ENCODE results near the gene GPC2. TPM values are rescaled to one million over a fixed set of nuclear protein-coding genes. Genes with fewer than 3 reads are reported as not detected.

GPC2 gene
- total and polyA plus RNA-seq, 4 donors: 6.1 to 53.6 (median 28.7) TPM

- WGBS (ENCODE audit: insufficient coverage): 1% methylated on average over 35 of the region's 37 CpGs
- no peaks in the 10 kb centered on the region for H3K9me3 ChIP-seq (ENCODE audit: control insufficient read depth, insufficient read depth, low read length)
- peak overlapping the region; percentile 97 for H3K4me3 ChIP-seq (ENCODE audit: low read depth, low read length)
- H3K27me3 ChIP-seq (ENCODE audit: control insufficient read depth, insufficient read depth, low read length): no peaks in the 10 kb centered on the region
- DNase-seq (ENCODE audit: low read depth in 4 of 6, low spot score in 6 of 6): peak in 2 of 6 donors; percentile 57 to 77
- peak overlapping the region; percentile 2 for H3K27ac ChIP-seq (ENCODE audit: low read depth, low read length)
- peaks cover 36% of the 10 kb centered on the region for H3K4me1 ChIP-seq (ENCODE audit: control insufficient read depth, insufficient read depth, low read length)
- peaks cover 14% of the 10 kb centered on the region for H3K36me3 ChIP-seq (ENCODE audit: control insufficient read depth, insufficient read depth, low read length)
Observed at GRCh38 chr7:100127866-100128636, 49.1 kb downstream of the GPC2 start.

- Histone ChIP-seq H3K9me3 (ENCODE audit: control insufficient read depth, insufficient read depth, low read length) (no peaks in the 10 kb centered on the region), H3K27me3 (ENCODE audit: control insufficient read depth, insufficient read depth, low read length) (no peaks in the 10 kb centered on the region), H3K27ac (ENCODE audit: low read depth, low read length) (peak within 1 kb of the TSS; percentile 99), H3K36me3 (ENCODE audit: control insufficient read depth, insufficient read depth, low read length) (peaks cover 20% of the 10 kb centered on the region), H3K4me3 (ENCODE audit: low read depth, low read length) (peak within 1 kb of the TSS; percentile 97), H3K4me1 (ENCODE audit: control insufficient read depth, insufficient read depth, low read length) (peaks cover 35% of the 10 kb centered on the region)
- DNase-seq (ENCODE audit: low read depth in 4 of 6, low spot score in 6 of 6): peak; percentile 93 to 99 (median 94)
- under 1% methylated on average over 85 of the region's 85 CpGs for WGBS (ENCODE audit: insufficient coverage)
Observed at GRCh38 chr7:100126931-100127865, 50.0 kb downstream of the GPC2 start, which contains the start of gene MBLAC1. TSS of gene MBLAC1 (plus strand) at chr7:100126967. CDS start at chr7:100127396, 429 bp downstream.

GRCh38 chr7:100126239-100126930, 50.8 kb downstream of the GPC2 start:
- peak overlapping the region; percentile 97 for H3K4me3 ChIP-seq (ENCODE audit: low read depth, low read length)
- WGBS (ENCODE audit: insufficient coverage): 15% methylated on average over 28 of the region's 29 CpGs
- no peak for DNase-seq (ENCODE audit: low read depth in 4 of 6, low spot score in 6 of 6)

GRCh38 chr7:100124301-100125230, 52.6 kb downstream of the GPC2 start:
- 67% methylated on average over 1 of the region's 4 CpGs for WGBS (ENCODE audit: insufficient coverage)
- no peaks in the 10 kb centered on the region for H3K27me3 ChIP-seq (ENCODE audit: control insufficient read depth, insufficient read depth, low read length)
- H3K9me3 ChIP-seq (ENCODE audit: control insufficient read depth, insufficient read depth, low read length): no peaks in the 10 kb centered on the region
- H3K4me3 ChIP-seq (ENCODE audit: low read depth, low read length): no peak overlapping the region
- H3K36me3 ChIP-seq (ENCODE audit: control insufficient read depth, insufficient read depth, low read length): peaks cover 23% of the 10 kb centered on the region
- H3K4me1 ChIP-seq (ENCODE audit: control insufficient read depth, insufficient read depth, low read length): peaks cover 36% of the 10 kb centered on the region
- no peak for DNase-seq (ENCODE audit: low read depth in 4 of 6, low spot score in 6 of 6)
- no peak overlapping the region for H3K27ac ChIP-seq (ENCODE audit: low read depth, low read length)

More at GRCh38 chr7:100126239-100126930, 50.8 kb downstream of the GPC2 start:
- H3K27me3 ChIP-seq (ENCODE audit: control insufficient read depth, insufficient read depth, low read length): no peaks in the 10 kb centered on the region
- H3K9me3 ChIP-seq (ENCODE audit: control insufficient read depth, insufficient read depth, low read length): no peaks in the 10 kb centered on the region
- H3K4me1 ChIP-seq (ENCODE audit: control insufficient read depth, insufficient read depth, low read length): peaks cover 34% of the 10 kb centered on the region
- H3K27ac ChIP-seq (ENCODE audit: low read depth, low read length): peak overlapping the region; percentile 99
- H3K36me3 ChIP-seq (ENCODE audit: control insufficient read depth, insufficient read depth, low read length): peaks cover 23% of the 10 kb centered on the region

GRCh38 chr7:100122568-100122967, 54.6 kb downstream of the GPC2 start:
- Histone ChIP-seq H3K36me3 (ENCODE audit: control insufficient read depth, insufficient read depth, low read length) (peaks cover 23% of the 10 kb centered on the region), H3K9me3 (ENCODE audit: control insufficient read depth, insufficient read depth, low read length) (no peaks in the 10 kb centered on the region), H3K4me1 (ENCODE audit: control insufficient read depth, insufficient read depth, low read length) (peaks cover 34% of the 10 kb centered on the region), H3K27me3 (ENCODE audit: control insufficient read depth, insufficient read depth, low read length) (no peaks in the 10 kb centered on the region), H3K4me3 (ENCODE audit: low read depth, low read length) (no peak overlapping the region), H3K27ac (ENCODE audit: low read depth, low read length) (no peak overlapping the region)
- no peak for DNase-seq (ENCODE audit: low read depth in 4 of 6, low spot score in 6 of 6)
- WGBS (ENCODE audit: insufficient coverage): 100% methylated on average over 1 of the region's 1 CpG

- no peak overlapping the region for H3K27ac ChIP-seq (ENCODE audit: low read depth, low read length)
- WGBS (ENCODE audit: insufficient coverage): no CpG with 5 or more reads among the region's 13 CpGs
- no peak for DNase-seq (ENCODE audit: low read depth in 4 of 6, low spot score in 6 of 6)
- H3K27me3 ChIP-seq (ENCODE audit: control insufficient read depth, insufficient read depth, low read length): no peaks in the 10 kb centered on the region
- H3K4me1 ChIP-seq (ENCODE audit: control insufficient read depth, insufficient read depth, low read length): peaks cover 34% of the 10 kb centered on the region
- H3K36me3 ChIP-seq (ENCODE audit: control insufficient read depth, insufficient read depth, low read length): peaks cover 26% of the 10 kb centered on the region
- H3K9me3 ChIP-seq (ENCODE audit: control insufficient read depth, insufficient read depth, low read length): no peaks in the 10 kb centered on the region
- H3K4me3 ChIP-seq (ENCODE audit: low read depth, low read length): no peak overlapping the region
Observed at GRCh38 chr7:100122067-100122466, 55.1 kb downstream of the GPC2 start.

GRCh38 chr7:100120733-100121036, 56.5 kb downstream of the GPC2 start:
- peaks cover 22% of the 10 kb centered on the region for H3K4me1 ChIP-seq (ENCODE audit: control insufficient read depth, insufficient read depth, low read length)
- H3K4me3 ChIP-seq (ENCODE audit: low read depth, low read length): peak overlapping the region; percentile 96
- DNase-seq (ENCODE audit: low read depth in 4 of 6, low spot score in 6 of 6): no peak
- H3K27ac ChIP-seq (ENCODE audit: low read depth, low read length): peak overlapping the region; percentile 95
- 50% methylated on average over 1 of the region's 1 CpG for WGBS (ENCODE audit: insufficient coverage)
- H3K27me3 ChIP-seq (ENCODE audit: control insufficient read depth, insufficient read depth, low read length): no peaks in the 10 kb centered on the region
- peaks cover 31% of the 10 kb centered on the region for H3K36me3 ChIP-seq (ENCODE audit: control insufficient read depth, insufficient read depth, low read length)
- H3K9me3 ChIP-seq (ENCODE audit: control insufficient read depth, insufficient read depth, low read length): no peaks in the 10 kb centered on the region

- peaks cover 17% of the 10 kb centered on the region for H3K4me1 ChIP-seq (ENCODE audit: control insufficient read depth, insufficient read depth, low read length)
- H3K27ac ChIP-seq (ENCODE audit: low read depth, low read length): peak overlapping the region; percentile 95
- no peaks in the 10 kb centered on the region for H3K27me3 ChIP-seq (ENCODE audit: control insufficient read depth, insufficient read depth, low read length)
Observed at GRCh38 chr7:100119970-100120732, 57.0 kb downstream of the GPC2 start.

More at GRCh38 chr7:100119970-100120732, 57.0 kb downstream of the GPC2 start:
- WGBS (ENCODE audit: insufficient coverage): 9% methylated on average over 14 of the region's 19 CpGs
- Histone ChIP-seq H3K4me3 (ENCODE audit: low read depth, low read length) (peak overlapping the region; percentile 96), H3K9me3 (ENCODE audit: control insufficient read depth, insufficient read depth, low read length) (no peaks in the 10 kb centered on the region), H3K36me3 (ENCODE audit: control insufficient read depth, insufficient read depth, low read length) (peaks cover 32% of the 10 kb centered on the region)
- DNase-seq (ENCODE audit: low read depth in 4 of 6, low spot score in 6 of 6): peak in 4 of 6 donors; percentile 62 to 93 (median 77)
